NCI-H1417 (cell line): ENCODE data around the gene RAB11FIP3.
A peak's percentile ranks its signal among the peaks of the same experiment; 100 is the strongest.
"Not testable (repeated sequence)": the region's sequence is repeated elsewhere in the genome, so short reads cannot be mapped to it uniquely, and the experiment has no call there.

Experiments used
- DNase-seq, 3 experiments: peaks; one replicate each; lab custom pipeline; 2025; lab: John Stamatoyannopoulos, UW

RAB11FIP3 gene

DNA sequence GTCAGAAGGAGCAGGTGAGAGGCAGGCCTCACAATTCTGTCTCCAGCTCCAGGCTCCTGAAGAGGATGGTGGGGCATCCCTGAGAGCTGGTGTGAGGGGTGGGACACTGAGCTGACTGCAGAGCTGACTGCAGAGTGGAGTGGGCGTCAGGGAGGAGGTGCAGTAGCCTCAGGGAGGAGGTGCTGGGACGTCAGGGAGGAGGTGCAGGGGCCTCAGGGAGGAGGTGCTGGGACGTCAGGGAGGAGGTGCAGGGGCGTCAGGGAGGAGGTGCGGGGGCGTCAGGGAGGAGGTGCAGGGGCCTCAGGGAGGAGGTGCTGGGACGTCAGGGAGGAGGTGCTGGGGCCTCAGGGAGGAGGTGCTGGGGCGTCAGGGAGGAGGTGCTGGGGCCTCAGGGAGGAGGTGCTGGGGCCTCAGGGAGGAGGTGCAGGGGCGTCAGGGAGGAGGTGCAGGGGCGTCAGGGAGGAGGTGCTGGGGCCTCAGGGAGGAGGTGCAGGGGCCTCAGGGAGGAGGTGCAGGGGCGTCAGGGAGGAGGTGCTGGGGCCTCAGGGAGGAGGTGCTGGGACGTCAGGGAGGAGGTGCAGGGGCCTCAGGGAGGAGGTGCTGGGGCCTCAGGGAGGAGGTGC is 41.9 kb downstream of the RAB11FIP3 start:
- not testable (repeated sequence) for DNase-seq

DNA sequence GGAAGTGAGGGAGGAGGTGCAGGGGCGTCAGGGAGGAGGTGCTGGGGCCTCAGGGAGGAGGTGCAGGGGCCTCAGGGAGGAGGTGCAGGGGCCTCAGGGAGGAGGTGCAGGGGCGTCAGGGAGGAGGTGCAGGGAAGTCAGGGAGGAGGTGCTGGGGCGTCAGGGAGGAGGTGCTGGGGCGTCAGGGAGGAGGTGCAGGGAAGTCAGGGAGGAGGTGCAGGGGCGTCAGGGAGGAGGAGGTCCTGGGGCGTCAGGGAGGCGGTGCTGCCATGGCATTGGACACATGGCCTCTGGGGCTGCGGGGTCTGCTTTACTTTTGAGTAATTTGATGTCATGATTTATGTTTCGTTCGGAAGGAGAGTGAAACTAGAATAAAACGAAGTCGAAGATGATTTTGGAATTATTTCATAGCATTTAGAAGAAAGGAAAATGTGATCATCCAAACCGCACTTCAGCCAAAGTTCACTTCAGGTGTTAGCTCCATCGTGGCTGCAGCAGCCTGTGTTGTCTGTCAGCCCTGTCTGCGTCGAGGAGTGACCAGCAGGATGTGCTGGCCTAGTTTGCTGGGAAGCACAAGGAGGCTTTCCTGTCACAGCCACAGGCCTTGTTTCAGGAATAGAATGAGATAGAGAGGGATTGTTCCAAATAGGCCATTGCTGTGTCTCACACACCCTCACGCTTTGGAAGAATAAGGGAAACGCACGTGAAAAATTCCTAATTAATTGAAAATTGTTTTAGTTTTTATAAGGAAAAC is 42.8 kb downstream of the RAB11FIP3 start:
- DNase-seq = no peak

DNA sequence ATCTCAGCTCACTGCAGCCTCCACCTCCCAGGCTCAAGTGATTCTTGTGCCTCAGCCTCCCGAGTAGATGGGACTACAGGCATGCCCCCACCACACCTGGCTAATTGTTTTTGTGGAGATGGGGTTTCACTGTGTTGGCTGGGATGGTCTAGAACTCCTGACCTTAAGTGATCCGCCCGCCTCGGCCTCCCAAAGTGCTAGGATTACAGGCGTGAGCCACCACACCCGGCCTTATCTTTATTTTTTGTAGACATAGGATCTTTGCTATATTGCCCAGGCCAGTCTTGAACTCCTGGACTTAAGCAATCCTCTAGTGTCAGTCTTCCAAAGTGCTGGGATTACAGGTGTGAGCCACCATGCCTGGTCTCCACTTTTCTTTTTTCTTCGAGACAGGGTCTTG is 44.0 kb downstream of the RAB11FIP3 start:
- not testable (repeated sequence) for DNase-seq

DNA sequence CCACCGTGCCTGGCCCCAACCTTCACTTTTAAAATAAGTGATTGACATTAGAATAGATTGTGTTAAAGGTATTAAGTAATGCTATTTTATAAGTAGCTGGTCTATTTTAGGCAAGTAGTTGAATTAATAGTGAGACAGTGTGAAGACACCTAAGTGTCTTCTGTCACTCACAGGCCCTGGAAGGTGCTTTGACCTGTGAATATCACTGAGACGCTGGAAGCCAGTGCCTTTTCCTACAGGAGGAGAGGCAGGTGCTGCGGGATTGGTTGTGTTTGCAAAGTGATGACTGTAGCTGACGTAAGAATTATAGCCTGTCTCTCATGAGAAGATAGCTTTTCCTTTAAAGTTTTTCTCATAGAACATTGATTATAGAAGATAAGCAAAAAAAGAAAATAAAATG is 45.0 kb downstream of the RAB11FIP3 start:
- DNase-seq = no peak

DNA sequence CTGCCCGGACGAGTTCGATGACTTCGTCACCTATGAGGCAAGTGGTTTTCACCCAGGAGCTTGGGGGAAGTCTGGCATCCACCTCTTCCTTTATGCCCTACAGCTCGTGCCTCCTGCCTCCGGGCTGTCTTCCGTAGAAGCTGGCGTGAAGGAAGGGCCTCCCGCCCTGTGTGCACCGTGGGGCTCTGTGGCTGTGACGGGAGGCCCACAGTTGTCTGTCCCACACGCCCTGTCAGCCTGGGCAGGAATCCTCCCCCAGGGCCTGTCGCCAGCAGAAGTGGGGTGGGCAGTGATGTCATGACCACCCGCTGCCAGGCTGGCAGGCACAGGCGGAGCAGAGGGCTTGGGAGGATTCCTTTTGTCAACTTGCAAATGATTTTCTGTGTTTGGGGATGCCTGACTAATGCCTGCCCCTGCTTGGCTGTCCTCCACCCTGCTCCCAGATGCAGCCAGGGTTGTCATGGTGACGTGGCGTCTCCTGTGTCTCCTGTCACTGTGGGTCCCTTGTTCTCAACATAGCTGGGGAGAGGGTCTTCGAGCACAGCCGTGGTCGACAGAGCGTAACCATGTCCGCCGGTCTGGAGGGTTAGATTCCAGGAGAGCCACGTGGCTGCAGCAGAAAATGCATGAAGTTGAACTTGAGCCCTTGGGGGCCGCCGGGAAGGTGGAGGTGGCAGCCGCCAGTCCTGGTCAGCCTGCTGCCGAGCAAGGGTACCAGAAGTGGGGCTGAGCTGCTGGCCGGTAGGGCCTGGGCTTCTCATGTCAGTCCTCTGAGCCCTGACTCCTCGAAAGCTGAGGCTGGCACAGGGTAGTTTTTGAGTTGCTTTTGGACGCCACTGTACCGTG is 46.1 kb downstream of the RAB11FIP3 start:
- no peak for DNase-seq

DNA sequence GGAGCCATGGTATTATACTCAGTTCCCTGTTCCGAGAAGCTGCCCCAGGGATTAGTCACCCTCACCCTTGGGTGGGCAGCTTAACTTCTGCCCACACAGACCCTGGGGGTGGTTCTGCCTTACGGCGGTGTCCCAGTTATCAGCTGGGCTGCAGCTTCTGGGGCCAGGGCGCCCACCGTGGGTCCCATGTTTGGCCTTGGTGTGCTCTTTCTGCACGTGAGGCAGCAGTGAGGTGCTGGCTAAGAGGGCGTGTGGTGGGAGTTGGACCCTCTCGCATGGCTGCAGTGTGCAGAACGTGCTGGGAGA is 46.7 kb downstream of the RAB11FIP3 start:
- no peak for DNase-seq

DNA sequence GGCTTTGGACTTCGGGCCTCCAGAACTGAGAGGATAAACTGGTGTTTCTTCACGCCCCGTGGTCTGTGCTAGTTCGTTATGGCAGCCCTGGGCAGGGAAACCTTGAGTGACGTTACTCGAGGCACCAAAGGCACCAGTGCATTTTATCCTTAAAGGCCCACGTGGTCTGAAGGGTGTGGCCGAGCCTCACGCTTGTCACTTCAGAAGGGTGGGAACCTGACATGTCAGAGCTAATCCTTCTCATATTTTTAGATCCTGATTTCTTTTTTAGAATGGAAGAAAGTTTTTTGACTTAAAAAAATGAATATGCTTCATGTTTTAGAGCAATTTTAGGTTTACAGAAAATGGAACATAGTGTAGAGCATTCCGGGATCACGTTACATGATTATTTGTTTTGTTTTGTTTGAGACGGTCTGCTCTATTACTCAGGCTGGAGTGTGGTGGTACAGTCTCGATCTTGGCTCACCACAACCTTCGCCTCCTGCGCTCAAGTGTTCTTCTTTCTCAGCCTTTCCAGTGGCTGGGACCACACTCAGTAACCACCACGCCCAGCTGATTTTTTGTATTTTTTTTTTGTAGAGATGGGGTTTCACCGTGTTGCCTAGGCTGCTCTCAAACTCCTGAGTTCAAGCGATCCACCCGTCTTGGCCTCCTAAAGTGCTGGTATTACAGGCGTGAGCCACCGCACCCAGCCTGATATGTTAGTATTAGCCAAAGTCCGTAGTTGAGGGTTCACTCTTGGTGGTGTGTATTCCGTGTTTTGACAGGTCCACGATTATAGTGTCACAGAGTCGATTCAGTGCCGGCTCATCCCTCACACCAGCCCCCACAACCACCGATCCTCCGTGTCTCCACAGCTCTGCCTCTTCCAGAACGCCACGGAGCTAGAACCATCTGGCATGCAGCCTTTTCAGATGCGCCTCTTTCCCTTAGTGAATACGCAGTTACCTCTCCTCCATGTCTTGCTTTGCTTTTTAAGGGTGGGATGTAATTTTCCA is 47.9 kb downstream of the RAB11FIP3 start:
- DNase-seq = peak in 1 of 3 experiments; percentile 80

DNA sequence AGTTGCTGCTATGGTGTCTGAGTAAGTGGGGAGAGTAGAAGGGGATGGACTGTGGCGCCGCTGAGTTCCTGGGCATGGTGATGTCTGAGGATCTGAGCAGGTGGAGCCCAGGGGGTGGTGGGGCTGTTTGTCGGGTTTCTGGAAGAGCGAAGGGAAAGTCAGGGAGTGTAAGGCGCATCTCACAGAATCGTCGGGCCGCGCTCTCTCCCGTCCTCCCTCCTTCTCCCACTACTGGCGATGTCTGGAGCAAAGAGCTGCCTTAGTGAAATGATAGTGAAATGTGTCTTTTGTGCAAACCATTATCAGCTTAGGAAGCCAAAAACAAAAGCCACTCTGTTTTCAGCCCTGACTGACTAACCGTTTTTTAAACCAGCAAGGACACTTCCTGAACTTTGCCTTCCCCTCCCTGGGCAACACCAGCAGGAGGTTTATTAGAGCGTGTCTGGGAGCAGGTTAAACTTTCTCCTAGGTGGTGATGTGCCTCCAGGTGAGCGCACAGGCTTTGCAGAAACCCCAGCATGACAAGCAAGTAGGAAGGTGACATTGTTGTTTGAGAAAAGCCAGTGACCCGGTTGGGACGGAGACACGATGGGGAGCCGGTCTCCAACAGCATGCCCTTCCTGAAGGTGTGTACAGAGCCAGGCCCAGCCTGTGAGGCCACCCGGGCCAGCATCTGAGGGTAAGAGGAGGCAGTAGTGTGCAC is 49.1 kb downstream of the RAB11FIP3 start:
- no peak for DNase-seq

DNA sequence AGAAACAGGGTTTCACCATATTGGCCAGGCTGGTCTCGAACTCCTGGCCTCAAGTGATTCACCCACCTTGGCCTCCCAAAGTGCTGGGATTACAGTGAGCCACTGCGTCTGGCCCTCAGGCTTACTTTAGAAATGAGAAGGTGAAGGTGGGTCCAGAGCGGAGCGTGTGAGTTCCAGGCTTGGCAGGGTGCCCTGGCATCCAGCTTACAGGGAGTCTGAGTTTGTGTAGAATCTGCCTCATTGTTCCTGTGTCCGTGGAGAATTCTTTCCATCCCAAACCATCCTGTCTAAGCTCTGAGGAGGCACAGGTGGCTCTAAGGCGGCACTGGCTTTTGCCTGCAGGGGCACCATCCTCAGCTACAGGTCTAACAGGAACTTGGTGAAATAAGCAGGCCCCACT is 50.6 kb downstream of the RAB11FIP3 start:
- no peak for DNase-seq

DNA sequence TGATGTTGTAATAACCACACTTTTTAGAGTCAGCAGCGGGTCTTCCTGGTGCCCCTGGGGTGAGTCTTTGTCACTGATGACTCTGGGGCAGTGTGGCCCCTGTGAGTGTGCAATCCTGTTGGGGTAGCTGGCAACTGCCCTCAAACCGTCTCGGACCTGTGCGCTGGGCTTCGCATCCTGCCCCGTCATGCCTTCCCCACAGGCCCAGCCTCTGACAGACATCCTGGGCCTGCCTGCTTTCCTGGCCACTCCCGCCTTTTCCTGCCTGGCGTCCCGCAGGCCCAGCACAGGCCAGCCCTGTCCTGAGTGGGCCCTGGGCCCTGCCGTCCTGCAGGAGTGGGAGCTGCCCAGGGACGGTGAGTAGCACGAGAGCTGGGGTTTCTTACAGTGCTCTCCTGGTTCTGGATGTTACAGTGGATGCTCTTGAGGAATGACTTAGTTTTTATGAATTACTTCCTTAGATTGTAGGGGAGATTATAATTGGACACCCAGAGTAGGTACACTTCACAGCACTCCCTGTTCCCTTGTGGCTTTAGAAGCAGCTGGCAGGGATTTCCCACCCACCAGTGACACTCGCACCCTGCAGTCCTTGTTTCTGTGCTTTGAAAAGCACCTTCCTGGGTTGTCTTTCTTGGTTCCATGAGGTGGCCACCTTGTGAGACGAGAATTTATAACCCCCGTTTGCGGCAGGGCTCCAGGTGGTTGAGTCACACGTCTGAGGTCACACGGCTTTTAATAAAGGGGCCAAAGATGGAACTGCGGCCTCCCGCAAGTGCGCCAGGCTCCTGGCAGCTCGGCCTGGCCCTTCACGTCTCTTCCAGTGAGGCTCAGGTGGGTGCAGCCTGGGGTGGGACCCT is 52.1 kb downstream of the RAB11FIP3 start:
- no peak for DNase-seq

DNA sequence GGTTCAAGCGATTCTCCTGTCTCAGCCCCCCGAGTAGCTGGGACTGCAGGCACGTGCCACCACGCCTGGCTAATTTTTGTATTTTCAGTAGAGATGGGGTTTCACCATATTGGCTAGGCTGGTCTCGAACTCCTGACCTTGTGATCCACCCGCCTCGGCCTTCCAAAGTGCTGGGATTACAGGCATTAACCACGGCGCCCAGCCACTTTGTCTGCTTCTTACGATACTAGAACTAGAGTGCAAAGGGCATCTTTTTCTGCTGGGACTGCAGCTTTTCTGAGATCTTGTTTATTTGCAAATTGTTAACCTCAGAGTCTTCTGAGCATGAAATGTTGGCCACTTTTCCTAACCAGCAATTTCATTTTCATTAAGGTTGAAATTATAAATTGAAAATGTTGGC is 52.8 kb downstream of the RAB11FIP3 start:
- not testable (repeated sequence) for DNase-seq

DNA sequence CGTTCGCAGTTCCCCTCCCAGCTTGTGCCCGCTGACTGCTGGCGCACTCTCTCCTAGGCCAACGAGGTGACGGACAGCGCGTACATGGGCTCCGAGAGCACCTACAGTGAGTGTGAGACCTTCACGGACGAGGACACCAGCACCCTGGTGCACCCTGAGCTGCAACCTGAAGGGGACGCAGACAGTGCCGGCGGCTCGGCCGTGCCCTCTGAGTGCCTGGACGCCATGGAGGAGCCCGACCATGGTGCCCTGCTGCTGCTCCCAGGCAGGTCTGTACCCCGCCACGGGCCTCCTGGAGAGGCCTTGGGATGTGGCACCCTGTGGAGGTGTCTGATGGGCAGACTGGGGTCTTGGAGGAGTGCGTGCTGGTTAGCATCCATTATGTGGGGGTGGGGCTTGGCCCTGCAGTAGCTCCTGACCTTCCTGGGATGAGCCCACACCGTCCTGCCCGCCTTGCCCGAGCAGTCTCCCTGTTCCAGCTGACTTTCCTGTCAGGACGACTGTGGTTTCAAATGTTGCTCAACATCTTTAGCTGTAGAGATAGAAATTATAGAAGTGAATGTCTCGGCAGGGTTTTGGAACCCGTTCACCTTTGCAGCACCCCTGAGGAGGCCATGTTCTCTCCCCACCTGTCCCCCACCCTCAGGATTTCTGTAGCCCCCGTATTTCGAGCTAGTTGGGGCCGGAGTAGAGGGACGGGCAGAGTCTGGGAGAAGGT is 57.2 kb downstream of the RAB11FIP3 start:
- no peak for DNase-seq

DNA sequence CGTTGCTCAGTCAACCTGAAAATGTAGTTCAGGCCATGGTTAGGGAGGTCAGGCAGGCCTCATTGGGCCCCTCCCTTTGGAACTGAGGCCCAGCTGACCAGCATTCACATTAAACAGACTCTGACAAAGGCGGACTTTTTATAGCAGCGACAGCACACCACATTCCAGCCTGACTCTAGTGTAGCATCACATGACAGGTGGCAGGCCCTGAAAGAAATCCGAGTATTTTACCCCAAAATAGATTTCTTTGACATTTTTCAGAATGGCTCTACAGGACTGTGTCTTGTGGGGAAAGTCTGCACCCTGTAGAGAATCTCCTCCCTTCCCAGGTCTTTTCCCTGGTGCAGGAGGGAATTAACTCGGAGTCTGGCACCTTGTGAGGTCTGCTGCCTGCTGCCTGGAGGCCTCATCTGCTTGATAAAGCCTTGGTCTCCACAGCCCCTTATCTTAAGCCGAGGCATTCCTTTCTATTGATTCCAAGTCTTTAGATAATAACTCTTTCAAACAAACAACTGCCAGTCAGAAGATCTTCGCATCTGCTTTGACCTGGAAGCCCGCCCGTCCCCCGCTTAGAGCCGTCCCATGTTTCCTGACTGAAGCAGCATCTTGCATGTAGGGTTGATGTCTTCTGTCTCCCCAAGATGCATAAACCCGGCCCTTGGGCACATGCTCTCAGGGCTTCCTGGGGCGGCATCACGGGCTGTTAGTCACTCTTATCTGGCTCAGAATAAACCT is 58.1 kb downstream of the RAB11FIP3 start:
- DNase-seq = no peak

DNA sequence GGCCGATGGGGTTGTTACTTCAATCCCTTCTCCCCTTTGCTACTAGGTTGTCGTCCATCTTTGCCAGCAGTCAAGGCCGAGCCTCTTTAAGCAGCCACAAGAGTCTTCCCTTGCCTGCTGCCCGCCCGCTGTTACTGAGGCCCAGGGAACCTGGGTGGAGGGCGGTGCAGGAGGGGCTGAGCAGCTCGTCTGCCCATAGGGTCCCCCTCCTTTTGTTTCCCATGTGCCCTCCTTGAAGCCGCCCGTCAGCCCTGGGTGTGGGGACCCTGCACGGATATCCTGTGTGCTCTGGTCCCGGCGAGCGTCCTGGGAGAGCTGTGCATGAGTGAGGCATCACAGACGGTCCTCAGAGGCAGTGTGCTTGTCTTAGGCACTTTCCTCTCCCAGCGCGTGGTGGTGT is 64.2 kb downstream of the RAB11FIP3 start:
- DNase-seq = no peak

DNA sequence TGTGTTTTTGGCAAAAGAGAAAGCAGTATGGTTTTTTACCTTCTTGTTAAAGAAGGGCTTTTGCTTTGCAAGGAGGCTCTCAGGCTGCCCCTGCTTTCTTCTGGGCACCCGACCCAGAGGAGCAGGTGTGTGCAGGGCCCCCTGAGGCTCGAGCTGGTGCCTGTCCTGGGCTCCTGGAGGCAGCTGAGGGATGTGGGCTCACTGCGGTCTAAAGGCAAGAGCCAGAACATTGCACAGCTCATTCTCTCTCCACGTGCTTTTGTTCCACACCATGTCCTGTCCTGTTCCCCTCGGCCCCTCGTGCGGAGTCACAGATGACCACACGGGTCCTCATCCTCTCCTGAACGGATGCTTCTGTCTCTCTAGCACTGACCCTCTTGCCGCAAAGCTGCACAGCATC is 65.3 kb downstream of the RAB11FIP3 start:
- no peak for DNase-seq

DNA sequence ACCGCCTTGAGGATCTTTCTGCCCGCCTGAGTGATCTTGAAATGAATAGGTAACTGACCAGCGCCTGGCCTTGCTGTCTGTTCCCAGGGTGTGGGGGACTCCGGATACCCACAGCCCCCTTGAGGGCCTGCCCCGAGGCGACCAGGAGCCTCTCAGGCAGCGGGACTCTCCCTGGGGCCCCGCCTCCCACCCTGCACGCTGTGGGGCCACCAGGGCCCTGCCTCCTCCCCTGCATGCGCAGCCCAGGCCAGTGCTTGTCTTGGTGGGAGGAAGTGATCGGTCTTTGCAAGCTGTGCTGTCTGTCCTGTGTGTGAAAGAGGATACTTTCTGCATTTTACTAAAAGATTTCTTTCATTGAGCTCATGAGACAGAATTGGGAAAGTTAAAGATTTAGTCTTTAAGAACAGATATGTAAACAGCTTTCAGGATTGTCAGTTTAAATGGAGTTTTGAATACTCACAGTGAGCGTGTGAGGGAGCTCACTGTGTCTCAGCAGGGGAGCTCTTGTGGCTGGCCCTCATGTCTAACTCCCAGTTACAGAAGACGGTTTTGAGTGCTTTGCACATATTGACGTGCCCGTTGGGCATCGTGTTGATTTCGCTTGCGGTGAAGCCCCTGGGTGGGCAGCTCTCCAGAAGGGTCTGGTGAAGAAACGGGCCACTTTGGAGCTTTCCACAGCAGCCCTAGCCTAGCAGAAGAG is 65.9 kb downstream of the RAB11FIP3 start:
- DNase-seq = peak; percentile 19 to 88 (median 57)

DNA sequence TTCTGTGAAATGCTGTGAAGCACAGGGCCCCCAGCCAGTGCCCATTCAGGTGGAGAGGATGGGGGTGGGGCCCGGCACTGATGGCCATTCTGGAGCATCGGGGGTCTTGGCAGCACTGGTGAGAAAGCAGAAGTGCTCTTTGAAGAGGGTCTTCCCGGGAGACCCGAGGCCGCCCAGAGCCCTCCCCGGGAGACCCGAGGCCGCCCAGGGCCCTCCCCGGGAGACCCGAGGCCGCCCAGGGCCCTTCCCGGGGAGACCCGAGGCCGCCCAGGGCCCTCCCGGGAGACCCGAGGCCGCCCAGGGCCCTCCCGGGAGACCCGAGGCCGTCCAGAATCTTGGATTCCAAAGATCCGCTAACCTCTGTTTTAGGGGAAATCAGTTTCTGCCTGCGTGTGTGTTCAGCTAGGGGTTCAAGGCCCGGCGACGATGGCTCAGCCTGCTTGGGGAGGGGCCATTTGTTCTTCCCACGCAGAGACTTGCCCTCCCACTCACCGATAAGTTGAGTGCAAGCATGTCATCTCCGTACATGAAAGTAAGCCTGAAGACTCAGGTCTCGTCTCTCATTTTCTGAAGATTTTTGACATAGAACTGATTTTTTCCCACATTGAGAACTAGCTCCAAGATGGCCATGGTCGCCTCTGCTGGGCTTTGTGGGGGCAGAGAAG is 66.9 kb downstream of the RAB11FIP3 start:
- DNase-seq = no peak

DNA sequence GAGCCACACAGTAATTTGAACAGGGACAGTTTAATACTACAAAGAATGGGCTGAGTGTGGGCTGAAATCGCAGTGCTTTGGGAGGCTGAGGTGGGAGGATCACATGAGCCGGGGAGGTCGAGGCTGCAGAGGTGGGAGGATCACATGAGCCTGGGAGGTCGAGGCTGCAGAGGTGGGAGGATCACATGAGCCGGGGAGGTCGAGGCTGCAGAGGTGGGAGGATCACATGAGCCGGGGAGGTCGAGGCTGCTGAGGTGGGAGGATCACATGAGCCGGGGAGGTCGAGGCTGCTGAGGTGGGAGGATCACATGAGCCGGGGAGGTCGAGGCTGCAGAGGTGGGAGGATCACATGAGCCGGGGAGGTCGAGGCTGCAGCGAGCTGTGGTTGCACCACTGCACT is 69.2 kb downstream of the RAB11FIP3 start:
- DNase-seq = not testable (repeated sequence)
